ENCODE data around the gene CDC5L.

The CDC5L gene

GRCh38 chr6:44494011-44494501 is 106.5 kb downstream of the CDC5L start:
- DNase-seq, result peak in 1 of 10 donors; percentile 21
- intact Hi-C loops (cut with DNase I), result no loop called here

DNA sequence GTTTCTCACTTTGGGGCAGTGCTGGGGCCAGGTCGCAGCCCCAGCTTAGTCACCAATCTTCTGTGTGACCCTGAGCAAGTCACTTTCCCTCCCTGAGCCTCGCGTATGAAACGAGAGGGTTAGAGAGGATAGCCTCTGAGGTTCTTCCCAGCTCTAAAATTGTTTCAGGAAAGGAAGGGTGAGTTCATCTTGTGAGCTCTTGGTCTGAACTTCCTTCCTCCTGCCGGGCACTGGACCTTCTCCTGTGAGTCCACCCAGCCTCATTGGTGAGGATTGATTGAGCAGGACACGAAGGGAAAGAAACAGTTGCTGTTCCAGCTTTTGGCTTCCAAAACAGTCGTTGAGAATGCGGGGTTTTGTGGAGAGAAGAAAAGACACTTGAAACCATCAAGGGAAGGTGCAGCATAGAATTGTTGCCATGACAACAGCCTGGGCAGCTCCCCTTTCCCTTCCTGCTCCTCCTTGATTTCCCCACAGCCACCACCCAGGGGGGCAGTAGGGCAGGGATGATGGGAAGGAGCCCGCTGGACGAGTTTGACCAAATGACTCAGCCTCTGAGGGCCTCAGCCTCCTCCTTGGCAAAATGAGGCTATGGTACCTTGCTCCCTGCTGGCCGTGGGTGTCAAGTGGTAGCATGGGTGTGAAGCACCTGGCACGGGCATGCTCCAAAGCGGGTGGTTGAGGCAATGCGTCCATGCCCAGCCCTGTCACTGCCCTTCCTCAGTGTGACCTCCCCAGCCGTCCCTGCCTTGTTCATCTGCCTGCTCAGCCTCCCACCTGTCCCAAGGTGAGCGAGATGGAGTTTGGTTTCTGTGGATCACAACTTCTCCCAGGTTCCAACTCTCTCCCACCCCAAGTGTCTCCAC is 107.8 kb downstream of the CDC5L start:
- peak in 1 of 10 donors; percentile 49 for DNase-seq
- intact Hi-C loops (cut with DNase I), result no loop called here

DNA sequence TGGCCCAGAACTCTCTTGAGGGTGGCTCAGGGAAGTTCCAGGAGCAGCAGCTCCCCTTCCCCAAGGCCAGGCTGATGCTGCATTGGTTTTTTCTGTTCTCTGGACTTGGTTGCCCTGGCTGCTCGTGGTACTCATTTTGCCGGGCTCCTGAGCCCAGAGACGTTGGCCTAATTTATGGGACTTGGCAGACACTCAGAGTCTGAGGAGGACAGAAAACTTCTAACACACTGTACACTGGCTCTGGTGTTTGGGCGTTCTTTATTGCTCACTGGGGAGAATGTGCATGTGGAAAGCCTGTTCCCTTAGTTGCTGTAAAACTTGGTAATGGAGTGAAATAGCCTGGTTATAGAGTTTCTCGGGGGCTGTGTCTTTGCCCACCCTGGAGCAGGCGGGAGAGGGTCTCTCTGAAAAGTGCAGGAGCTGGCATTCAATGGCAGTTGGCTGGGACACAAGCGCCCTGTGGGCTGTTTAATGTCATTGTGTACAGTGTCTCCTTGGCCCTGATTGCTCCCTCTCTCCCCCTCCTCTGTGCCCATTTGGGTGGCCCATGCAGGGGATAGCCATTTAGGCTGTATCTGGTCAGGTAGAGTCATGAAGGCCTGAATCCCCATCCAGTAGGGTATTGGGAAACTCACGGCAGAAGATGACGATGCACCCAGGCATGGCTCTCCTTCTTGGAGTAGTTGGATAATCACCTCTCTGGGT is 109.3 kb downstream of the CDC5L start:
- intact Hi-C loops (cut with DNase I), result no loop called here
- DNase-seq, result peak in 1 of 10 donors; percentile 61

GRCh38 chr6:44497807-44498206 is 110.3 kb downstream of the CDC5L start:
- intact Hi-C loops (cut with DNase I), result no loop called here

DNA sequence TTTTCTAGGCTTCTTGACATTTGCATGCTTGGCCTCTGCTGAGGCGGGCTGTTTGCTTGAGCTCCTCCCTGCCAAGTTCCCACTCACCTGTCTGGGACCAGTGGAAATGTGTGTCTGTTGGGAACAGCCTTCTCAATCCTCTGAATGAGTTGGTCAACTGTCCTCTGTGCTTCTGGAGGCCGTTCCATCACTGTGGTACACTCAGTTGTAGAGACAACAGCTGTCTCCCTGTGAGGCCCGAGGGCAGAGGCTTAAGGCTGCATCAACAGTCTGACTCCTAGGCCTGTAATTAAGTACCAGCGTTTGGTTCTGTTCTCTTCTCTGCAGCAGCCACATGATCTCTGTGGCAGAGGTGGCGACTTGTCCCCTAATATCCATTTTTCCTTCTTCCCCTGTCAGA is 110.9 kb downstream of the CDC5L start:
- intact Hi-C loops (cut with DNase I), result no loop called here
- DNase-seq, result peak in 1 of 10 donors; percentile 32

More at GRCh38 chr6:44497807-44498206, 110.3 kb downstream of the CDC5L start:
- DNase-seq, result no peak

DNA sequence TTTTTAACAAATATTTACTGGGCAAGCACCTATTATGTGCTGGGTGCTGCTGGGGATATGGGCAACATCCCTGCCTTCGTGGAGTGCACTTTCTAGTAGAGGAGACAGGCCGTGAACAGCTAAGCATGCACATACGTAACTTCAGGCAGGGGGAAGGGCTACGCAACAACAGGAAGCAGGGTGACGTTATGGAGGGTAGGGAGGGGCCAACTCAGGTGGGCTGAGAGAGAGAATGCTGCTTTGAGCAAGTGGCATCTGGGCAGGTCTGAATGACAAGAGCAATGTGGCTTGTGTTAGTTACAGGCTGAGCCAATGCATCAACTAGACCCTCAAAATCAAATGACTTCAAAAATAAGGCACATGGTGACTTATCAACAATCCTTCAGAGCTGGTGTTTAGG is 112.1 kb downstream of the CDC5L start:
- peak in 1 of 10 donors; percentile 32 for DNase-seq
- intact Hi-C loops (cut with DNase I), result no loop called here
